ENCODE results near the gene LRRC23.
A peak's percentile ranks its signal among the peaks of the same experiment; 100 is the strongest.
"Not testable (repeated sequence)": the region's sequence is repeated elsewhere in the genome, so short reads cannot be mapped to it uniquely, and the experiment has no call there.

LRRC23 gene, protein sequence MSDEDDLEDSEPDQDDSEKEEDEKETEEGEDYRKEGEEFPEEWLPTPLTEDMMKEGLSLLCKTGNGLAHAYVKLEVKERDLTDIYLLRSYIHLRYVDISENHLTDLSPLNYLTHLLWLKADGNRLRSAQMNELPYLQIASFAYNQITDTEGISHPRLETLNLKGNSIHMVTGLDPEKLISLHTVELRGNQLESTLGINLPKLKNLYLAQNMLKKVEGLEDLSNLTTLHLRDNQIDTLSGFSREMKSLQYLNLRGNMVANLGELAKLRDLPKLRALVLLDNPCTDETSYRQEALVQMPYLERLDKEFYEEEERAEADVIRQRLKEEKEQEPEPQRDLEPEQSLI

DNA sequence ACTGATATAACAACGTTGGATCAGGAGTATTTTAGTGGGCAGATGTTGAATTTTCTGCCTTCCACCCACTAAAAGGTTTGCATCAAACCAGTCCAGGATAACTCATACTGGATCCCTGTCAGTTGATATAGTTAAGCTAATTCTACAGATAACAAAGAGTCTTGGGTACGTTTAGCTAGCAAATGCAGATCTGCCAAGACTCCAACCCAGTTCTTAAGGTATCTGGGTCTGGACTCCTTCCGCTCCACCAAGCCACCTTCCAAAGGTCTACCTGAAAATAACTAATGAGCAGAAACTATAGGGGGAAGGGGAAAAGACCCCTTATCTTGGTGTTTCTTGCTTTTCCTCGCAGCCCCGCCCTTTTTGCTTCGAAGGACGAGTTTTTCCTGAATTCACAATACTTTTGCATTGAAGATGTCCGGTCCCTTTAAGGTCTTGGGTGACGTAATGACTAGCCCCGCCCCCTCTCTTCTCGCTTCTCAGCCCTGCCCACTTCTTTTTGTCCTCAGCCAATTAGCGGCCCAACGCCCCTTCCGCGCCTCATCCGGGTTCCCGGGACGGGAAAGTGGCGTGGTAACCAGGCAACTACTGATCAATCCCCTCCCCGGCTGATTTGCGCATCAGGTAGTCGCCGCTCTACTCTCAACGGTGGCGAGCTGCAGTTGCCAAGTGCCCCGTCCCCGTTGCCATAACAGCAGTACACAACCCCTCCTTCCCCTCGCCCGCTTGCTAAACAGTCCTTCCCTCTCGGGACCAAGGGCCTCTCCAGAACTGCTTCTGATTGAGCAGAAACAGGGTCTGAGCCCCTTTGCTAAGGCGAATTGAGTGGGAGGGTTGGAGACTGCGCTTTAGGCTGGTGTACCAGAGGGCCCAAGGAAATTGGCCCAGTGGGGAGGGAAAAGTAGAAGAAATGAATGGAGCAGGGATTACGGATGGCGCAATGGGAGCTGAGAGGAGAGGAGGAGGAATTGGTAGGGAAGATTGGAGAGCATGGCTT, at the start of gene LRRC23:
LRRC23 (plus strand) TSS at position 543 of the 997 bp plus-strand sequence. CDS start 812 bp downstream, outside the sequence.
- DNase-seq (ENCODE audit: low spot score) = peak; percentile 87

DNA sequence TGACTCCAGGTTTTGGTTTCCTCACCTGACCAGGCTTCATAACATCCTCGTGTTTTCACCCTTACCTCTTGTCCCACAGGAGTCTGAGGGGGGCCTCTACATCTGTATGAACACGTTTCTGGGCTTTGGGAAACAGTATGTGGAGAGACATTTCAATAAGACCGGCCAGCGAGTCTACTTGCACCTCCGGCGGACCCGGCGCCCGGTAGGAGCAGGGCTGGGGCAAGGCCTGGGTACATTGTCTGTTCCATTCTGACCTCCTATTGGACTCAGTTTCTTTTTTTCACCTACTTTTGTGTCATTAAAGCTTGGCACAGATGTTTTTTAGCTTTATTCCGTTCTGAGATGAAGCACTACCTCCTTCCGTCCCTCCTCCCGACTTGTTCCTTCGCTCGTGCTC, 49.3 kb upstream of the LRRC23 start:
- DNase-seq (ENCODE audit: low spot score) = no peak

GRCh38 chr12:6858799-6859198, 45.8 kb upstream of the LRRC23 start:
- DNase-seq (ENCODE audit: low spot score) = no peak

DNA sequence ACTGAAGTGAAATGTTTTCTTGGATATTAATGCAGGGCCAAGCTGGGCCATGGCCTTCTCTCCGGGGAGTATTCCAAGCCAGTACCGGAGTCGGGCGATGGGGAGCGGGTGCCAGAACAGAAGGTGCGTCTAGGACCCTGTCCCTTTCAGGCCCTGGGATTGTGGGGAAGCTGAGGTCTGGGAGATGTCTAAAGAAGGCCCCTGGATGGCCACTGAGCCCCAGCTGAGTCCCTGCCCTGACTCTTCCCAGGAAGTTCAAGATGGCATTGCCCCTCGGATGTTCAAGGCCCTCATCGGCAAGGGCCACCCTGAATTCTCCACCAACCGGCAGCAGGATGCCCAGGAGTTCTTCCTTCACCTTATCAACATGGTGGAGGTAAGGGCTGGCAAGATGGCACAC, 44.5 kb upstream of the LRRC23 start:
- DNase-seq (ENCODE audit: low spot score) = no peak

- DNase-seq (ENCODE audit: low spot score) = no peak
Observed at GRCh38 chr12:6860942-6861341, 43.7 kb upstream of the LRRC23 start.

DNA sequence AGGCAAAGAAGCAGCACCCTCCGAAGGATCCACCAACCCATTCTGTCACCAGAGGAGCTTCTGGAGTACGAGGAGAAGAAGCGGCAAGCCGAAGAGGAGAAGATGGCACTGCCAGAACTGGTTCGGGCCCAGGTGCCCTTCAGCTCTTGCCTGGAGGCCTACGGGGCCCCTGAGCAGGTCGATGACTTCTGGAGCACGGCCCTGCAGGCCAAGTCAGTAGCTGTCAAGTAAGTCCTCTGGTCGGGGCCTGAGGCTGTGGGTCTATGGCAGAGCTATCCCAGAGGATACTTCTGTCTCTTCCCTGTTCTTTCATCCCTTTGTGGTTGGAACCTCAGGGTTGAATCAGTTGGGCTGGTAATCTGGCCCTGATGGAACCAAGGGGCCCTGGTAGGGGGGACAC, 43.2 kb upstream of the LRRC23 start:
- no peak for DNase-seq (ENCODE audit: low spot score)

- no peak for DNase-seq (ENCODE audit: low spot score)
Observed at GRCh38 chr12:6863033-6863432, 41.6 kb upstream of the LRRC23 start.

- DNase-seq (ENCODE audit: low spot score) = no peak
Observed at GRCh38 chr12:6863586-6864321, 40.9 kb upstream of the LRRC23 start.

- not testable (repeated sequence) for DNase-seq (ENCODE audit: low spot score)
Observed at GRCh38 chr12:6865307-6865706, 39.3 kb upstream of the LRRC23 start.

GRCh38 chr12:6866163-6866919, 38.3 kb upstream of the LRRC23 start:
- DNase-seq (ENCODE audit: low spot score) = peak; percentile 16

GRCh38 chr12:6866920-6867412, 37.7 kb upstream of the LRRC23 start:
- DNase-seq (ENCODE audit: low spot score) = peak; percentile 22

GRCh38 chr12:6867413-6868210, 37.0 kb upstream of the LRRC23 start, which contains the start of gene TPI1:
TPI1 (plus strand) TSS chr12:6867531; CDS start chr12:6867567, 36 bp downstream.
- DNase-seq (ENCODE audit: low spot score) = peak; percentile 85

GRCh38 chr12:6868211-6869048, 36.2 kb upstream of the LRRC23 start:
- DNase-seq (ENCODE audit: low spot score) = peak; percentile 29

DNA sequence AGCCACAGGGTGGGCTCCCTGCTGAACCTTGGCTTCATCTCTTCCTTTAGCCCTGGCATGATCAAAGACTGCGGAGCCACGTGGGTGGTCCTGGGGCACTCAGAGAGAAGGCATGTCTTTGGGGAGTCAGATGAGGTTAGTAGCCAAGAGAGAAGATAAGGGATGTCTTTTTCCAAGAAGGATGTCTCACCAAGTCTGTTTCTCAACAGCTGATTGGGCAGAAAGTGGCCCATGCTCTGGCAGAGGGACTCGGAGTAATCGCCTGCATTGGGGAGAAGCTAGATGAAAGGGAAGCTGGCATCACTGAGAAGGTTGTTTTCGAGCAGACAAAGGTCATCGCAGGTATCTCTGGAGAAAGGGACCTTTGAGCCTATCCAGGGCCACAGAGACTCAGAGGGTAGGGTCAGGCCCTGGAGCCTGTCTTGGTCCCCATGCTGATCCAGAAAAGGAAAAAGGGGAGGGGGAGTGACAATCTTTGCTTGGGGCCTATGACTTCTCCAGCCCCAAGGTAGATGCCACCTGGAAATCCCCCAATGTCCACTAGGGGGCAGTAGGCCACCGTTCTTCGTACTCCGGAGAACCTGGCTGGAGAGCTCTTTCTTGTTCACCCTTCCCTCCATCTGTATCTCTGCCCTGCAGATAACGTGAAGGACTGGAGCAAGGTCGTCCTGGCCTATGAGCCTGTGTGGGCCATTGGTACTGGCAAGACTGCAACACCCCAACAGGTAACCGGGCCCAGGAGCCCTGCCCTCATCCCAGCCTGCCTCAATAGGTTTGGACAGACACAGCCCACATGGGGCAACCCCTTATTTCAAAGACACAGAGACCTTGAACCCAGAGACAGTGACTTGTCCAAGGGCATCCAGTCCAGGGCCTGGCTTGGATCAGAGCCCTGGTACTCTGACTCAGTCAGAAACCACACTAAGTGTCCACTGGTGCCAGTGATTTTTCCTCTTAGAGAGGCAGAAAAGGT, 35.3 kb upstream of the LRRC23 start:
- peak; percentile 88 for DNase-seq (ENCODE audit: low spot score)

GRCh38 chr12:6870304-6870703, 34.3 kb upstream of the LRRC23 start:
- DNase-seq (ENCODE audit: low spot score) = not testable (repeated sequence)

GRCh38 chr12:6871052-6871957, 33.3 kb upstream of the LRRC23 start:
- peak; percentile 63 for DNase-seq (ENCODE audit: low spot score)

All from HuH-7.5 (cell line).